ENCODE data around the gene SYNDIG1.

GRCh38 chr20:24636626-24637025 is 167.2 kb downstream of the SYNDIG1 start:
- TF ChIP-seq CTCF (IDR thresholded peaks at IDR 0.05): no peak
- no peak for TF ChIP-seq POLR2A (IDR thresholded peaks at IDR 0.05)

Data from transverse colon (tissue), 3 donors.